Left renal pelvis (tissue), 4 donors: ENCODE data around the gene LMF1. TPM values are rescaled to one million over a fixed set of nuclear protein-coding genes. Genes with fewer than 3 reads are reported as not detected.
"Not testable (repeated sequence)": the region's sequence is repeated elsewhere in the genome, so short reads cannot be mapped to it uniquely, and the experiment has no call there.

Source experiments
- DNase-seq, 4 donors: peaks; one replicate each; pipeline ENCODE4 v3.0.0-alpha.2; 2013; ENCODE audit warnings: low read depth in 4 of 4, low spot score in 3 of 4
- polyA plus RNA-seq, 4 donors: library from polyadenylated mRNA; unstranded; fragments of 120-200 nt; gene quantifications; one replicate each; pipeline ENCODE4 v1.2.1, GENCODE V29; 2013; ENCODE audit not compliant: insufficient read length in 4 of 4

LMF1 gene
- polyA plus RNA-seq, 4 donors = 12.2 to 25.4 (median 16.9) TPM

- DNase-seq = not testable (repeated sequence)
Measured at GRCh38 chr16:953818-954217, 17.0 kb downstream of the LMF1 start.

GRCh38 chr16:952321-952720 lies 18.5 kb downstream of the LMF1 start:
- no peak for DNase-seq

- no peak for DNase-seq
Measured at GRCh38 chr16:951660-952301, 19.0 kb downstream of the LMF1 start.

GRCh38 chr16:950733-951573 lies 19.8 kb downstream of the LMF1 start:
- not testable (repeated sequence) for DNase-seq

GRCh38 chr16:948767-949166 lies 22.0 kb downstream of the LMF1 start:
- DNase-seq = not testable (repeated sequence)

GRCh38 chr16:947922-948303 lies 22.9 kb downstream of the LMF1 start:
- DNase-seq = not testable (repeated sequence)

GRCh38 chr16:947255-947921 lies 23.4 kb downstream of the LMF1 start:
- no peak for DNase-seq

- DNase-seq = no peak
Measured at GRCh38 chr16:946048-946395, 24.8 kb downstream of the LMF1 start.

- no peak for DNase-seq
Measured at GRCh38 chr16:945271-946047, 25.3 kb downstream of the LMF1 start.

- DNase-seq = no peak
Measured at GRCh38 chr16:943971-944370, 26.8 kb downstream of the LMF1 start.

GRCh38 chr16:942436-943060 lies 28.2 kb downstream of the LMF1 start:
- DNase-seq = no peak

- DNase-seq = no peak
Measured at GRCh38 chr16:939941-940340, 30.8 kb downstream of the LMF1 start.

- DNase-seq = no peak
Measured at GRCh38 chr16:939311-939710, 31.5 kb downstream of the LMF1 start.

- DNase-seq = no peak
Measured at GRCh38 chr16:938752-939151, 32.0 kb downstream of the LMF1 start.

GRCh38 chr16:938136-938535 lies 32.6 kb downstream of the LMF1 start:
- DNase-seq = no peak

GRCh38 chr16:937723-938122 lies 33.1 kb downstream of the LMF1 start:
- no peak for DNase-seq

GRCh38 chr16:937311-937710 lies 33.5 kb downstream of the LMF1 start:
- DNase-seq = no peak

GRCh38 chr16:935684-936083 lies 35.1 kb downstream of the LMF1 start:
- DNase-seq = no peak

GRCh38 chr16:934178-934577 lies 36.6 kb downstream of the LMF1 start:
- DNase-seq = no peak

- no peak for DNase-seq
Measured at GRCh38 chr16:933581-933980, 37.2 kb downstream of the LMF1 start.
